PC-3 (cell line): ENCODE results near the gene EPS8L3.

Source experiments
- EZH2 ChIP-seq: fragments of 300-600 bp; sonication (generic); IDR thresholded peaks from one replicate; pipeline ENCODE4 v1.6.1; 2017; ENCODE audit warnings: antibody characterized with exemption, mild to moderate bottlenecking, low read length; ENCODE audit not compliant: unreplicated experiment
- TF ChIP-seq, protein P1 (sequence below): fragments of 300-600 bp; sonication (generic); conservative IDR thresholded peaks from 2 replicates; pipeline ENCODE4 v1.5.1; 2017; ENCODE audit warnings: antibody characterized with exemption, low read depth, mild to moderate bottlenecking, low read length

DNA sequence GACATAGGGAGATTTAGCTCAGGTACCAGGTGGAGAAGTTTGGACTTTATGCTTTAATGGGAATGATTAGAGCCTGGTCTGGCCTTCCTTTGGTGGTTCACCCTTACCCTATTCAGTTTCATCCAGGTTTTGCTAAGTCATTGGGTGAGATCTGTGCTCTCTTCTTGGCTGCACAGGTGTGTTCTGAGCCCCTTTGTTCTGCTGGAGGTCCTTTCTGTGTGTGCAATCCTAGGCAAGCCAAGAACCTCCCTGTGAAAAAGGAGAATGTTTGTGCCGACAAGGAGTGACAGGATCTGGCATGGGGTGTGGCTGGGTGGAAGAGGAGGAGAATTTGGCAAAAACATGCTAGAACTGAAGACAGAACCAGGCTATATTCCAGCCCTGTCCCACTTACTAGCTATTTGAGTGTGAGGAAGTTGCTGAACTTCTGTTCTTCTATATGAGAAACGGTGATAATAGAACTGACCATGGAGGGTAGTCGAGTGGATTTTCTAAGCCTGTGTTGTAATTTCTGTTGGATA is 47.1 kb downstream of the EPS8L3 start:
- TF ChIP-seq, protein P1, sequence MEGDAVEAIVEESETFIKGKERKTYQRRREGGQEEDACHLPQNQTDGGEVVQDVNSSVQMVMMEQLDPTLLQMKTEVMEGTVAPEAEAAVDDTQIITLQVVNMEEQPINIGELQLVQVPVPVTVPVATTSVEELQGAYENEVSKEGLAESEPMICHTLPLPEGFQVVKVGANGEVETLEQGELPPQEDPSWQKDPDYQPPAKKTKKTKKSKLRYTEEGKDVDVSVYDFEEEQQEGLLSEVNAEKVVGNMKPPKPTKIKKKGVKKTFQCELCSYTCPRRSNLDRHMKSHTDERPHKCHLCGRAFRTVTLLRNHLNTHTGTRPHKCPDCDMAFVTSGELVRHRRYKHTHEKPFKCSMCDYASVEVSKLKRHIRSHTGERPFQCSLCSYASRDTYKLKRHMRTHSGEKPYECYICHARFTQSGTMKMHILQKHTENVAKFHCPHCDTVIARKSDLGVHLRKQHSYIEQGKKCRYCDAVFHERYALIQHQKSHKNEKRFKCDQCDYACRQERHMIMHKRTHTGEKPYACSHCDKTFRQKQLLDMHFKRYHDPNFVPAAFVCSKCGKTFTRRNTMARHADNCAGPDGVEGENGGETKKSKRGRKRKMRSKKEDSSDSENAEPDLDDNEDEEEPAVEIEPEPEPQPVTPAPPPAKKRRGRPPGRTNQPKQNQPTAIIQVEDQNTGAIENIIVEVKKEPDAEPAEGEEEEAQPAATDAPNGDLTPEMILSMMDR = no peak
- TF ChIP-seq EZH2 = no peak
